Hematopoietic multipotent progenitor cell treated with erythropoietin and hydrocortisone succinate and interleukin-3 and kit ligand, for 4 days (in vitro differentiated cells): ENCODE measurements around the gene ZC3H12C.
"Not testable (repeated sequence)": the region's sequence is repeated elsewhere in the genome, so short reads cannot be mapped to it uniquely, and the experiment has no call there.

Experiments used
- DNase-seq: peaks from one replicate; pipeline ENCODE4 v3.0.0-alpha.2; 2015

The ZC3H12C gene

DNA sequence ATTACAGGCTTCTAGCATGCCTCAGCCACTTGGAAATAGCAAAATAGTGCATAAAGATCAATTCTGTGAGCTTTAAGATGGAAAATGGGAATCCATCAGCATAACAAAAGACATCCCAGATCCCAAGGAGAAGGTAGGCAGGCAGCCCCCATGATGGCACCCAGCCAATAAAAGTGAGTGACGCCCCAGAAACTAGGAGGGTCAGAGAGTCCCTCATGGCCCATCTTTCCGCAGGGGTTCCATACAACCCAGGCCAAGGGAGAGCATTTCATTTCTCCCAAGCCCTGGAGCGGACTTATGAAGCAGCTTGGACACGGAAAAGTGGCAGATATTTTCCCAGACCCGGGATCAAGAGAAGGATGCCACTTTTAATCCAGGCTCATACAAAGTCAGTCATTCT lies 93.3 kb downstream of the ZC3H12C start:
- DNase-seq = no peak

GRCh38 chr11:110186867-110187266 lies 93.7 kb downstream of the ZC3H12C start:
- DNase-seq = no peak

- DNase-seq = no peak
Observed at GRCh38 chr11:110187731-110188130, 94.5 kb downstream of the ZC3H12C start.

DNA sequence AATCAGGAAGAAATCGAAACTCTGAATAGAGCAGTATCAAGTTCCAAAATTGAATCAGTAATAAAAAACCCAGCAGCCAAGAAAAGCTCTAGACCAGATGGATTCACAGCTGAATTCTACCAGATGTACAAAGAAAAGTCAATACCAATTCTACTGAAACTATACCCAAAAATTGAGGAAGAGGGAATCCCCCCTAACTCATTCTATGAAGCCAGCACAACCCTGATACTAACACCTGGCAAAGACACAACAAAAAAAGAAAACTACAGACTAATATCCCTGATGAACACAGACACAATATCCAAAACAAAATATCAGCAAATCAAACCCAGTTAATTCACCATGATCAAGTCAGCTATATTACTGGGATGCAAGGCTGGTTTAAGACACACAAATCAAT lies 97.7 kb downstream of the ZC3H12C start:
- DNase-seq = no peak

- DNase-seq = peak; percentile 56
Observed at GRCh38 chr11:110192604-110193282, 99.6 kb downstream of the ZC3H12C start.

DNA sequence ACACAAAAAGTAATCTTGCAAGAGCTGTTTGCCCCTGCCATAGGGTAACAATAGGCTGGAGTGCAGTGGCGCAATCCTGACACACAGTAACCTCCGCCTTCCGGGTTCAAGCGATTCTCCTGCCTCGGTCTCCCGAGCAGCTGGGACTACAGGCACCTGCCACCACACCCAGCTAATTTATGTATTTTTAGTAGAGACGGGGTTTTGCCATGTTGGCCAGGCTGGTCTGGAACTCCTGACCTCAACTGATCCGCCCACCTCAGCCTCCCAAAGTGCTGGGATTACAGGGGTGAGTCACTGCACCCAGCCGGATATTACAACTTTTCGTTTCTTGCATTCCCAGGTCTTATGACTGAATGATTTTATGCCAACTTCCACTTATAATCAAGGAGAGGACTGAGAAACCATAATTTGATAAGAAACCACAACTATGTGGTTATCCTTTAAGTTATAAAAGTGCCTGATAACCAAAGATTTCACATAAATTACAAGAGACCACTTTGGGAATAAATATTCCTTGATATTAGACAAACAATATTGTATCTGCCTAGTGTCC lies 101.1 kb downstream of the ZC3H12C start:
- DNase-seq = peak; percentile 25

GRCh38 chr11:110196241-110196754 lies 103.1 kb downstream of the ZC3H12C start:
- DNase-seq = no peak

- no peak for DNase-seq
Observed at GRCh38 chr11:110196884-110197420, 103.8 kb downstream of the ZC3H12C start.

- DNase-seq = no peak
Observed at GRCh38 chr11:110198031-110198729, 105.0 kb downstream of the ZC3H12C start.

GRCh38 chr11:110199184-110199981 lies 106.2 kb downstream of the ZC3H12C start:
- no peak for DNase-seq

GRCh38 chr11:110200241-110200640 lies 107.0 kb downstream of the ZC3H12C start:
- no peak for DNase-seq

DNA sequence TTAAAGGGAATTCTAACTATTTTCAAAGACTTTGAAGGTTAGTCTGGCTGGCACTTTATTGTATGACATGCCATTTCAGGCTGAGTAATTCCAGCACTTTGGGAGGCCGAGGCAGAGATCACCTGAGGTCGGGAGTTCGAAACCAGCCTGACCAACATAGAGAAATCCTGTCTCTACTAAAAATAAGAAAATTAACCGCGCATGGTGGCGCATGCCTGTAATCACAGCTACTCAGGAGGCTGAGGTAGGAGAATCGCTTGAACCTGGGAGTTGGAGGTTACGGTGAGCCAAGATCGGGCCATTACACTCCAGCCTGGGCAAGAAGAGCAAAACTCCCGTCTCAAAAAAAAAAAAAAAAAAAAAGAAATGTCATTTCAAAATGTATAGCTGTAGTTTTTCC lies 107.6 kb downstream of the ZC3H12C start:
- DNase-seq = no peak

DNA sequence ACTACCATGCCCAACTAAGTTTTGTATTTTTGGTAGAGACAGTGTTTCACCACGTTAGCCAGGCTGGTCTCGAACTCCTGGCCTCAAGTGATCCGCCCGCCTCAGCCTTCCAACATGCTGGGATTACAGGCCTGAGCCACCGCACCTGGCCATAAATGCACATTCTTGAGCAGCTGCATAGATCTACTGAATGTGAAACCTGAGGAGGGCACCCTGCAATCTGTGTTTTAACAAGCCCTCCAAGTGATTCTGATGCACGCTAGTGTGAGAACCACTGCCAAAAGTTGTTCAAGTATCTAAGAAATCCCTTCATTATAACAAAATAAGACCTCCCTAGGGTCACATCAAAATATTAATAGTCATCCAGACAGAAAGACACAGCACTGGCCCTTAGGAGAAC lies 113.9 kb downstream of the ZC3H12C start:
- DNase-seq = no peak

DNA sequence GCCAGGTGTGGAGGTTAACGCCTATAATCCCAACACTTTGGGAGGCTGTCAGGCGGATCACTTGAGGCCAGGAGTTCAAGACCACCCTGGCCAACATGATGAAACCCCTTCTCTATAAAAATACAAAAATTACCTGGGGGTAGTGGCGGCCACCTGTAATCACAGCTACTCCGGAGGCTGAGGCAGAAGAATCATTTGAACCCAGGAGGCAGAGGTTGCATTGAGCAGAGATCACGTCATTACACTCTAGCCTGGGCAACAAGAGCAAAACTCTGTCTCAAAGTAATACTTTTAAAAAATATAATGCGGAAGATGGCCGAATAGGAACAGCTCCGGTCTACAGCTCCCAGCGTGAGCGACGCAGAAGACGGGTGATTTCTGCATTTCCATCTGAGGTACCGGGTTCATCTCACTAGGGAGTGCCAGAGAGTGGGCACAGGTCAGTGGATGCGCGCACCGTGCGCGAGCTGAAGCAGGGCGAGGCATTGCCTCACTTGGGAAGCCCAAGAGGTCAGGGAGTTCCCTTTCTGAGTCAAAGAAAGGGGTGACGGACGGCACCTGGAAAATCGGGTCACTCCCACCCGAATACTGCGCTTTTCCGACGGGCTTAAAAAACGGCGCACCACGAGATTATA lies 115.6 kb downstream of the ZC3H12C start:
- not testable (repeated sequence) for DNase-seq

- DNase-seq = not testable (repeated sequence)
Observed at GRCh38 chr11:110209313-110209694, 116.1 kb downstream of the ZC3H12C start.

GRCh38 chr11:110217223-110217877 lies 124.2 kb downstream of the ZC3H12C start:
- DNase-seq = no peak

- no peak for DNase-seq
Observed at GRCh38 chr11:110217936-110218335, 124.7 kb downstream of the ZC3H12C start.

DNA sequence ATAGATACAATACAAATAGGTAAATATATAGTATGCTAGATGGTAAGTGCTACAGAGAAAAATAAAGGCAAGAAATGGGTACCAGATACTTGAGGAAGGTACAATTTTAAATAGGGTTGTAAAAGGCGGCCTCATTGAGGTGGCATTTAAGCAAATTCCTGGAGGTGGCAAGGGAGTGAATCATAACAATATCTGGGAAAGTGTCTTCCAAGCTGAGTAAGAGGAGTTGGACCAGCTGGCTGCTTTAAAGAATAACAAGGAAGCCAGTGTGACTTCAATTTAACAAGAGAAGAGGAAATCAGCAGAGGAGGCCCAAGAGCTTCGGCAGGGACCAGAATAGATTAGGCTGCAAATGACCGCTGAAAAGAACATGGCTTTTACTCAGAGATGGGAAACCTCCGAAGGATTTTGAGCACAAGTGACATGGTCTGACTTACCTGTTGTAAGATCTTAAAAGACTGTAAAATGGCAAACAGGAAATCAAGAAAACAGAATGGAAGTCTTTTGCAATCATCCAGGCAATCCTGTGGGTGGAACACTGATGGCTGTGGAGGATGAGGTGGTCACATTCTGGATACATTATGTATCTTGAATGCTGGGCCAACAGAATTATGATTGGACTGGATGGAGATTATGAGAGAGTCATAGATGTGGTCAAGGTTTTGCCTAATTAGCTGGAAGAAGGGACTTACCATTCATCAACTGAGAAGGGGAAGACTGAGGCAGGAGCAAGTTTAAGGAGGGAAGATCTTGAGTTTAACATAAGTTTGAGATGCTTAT lies 126.0 kb downstream of the ZC3H12C start:
- DNase-seq = no peak
